ENCODE results near the gene PDZD2. TPM values are rescaled to one million over a fixed set of nuclear protein-coding genes. Genes with fewer than 3 reads are reported as not detected.

PDZD2 gene
- total RNA-seq, 1 donor from 2014 or later, result 59.4 TPM

DNA sequence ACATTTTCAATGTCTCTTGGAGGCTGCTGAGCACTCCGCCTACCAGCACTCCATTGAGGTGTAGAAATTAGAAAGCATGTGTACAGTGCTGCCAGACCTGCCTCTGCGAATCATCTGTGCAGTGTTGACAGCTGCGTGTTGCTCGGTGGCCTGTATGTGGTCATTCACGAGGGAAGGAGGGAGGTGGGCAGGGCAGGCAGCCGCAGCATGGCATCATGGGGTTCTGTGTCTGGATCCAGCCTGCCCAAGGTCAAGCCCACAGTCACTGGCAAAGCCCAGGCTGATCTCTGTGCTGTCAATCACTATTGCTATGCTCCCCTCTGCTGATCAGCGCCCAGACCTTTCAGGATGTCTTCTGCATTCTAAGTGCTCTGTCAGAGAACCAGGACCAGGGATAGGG lies 8.0 kb upstream of the PDZD2 start:
- ATAC-seq, result peak; percentile 96
- intact Hi-C loops (cut with DNase I), result no loop called here
- peak; percentile 86 for DNase-seq (ENCODE audit: missing footprints)

DNA sequence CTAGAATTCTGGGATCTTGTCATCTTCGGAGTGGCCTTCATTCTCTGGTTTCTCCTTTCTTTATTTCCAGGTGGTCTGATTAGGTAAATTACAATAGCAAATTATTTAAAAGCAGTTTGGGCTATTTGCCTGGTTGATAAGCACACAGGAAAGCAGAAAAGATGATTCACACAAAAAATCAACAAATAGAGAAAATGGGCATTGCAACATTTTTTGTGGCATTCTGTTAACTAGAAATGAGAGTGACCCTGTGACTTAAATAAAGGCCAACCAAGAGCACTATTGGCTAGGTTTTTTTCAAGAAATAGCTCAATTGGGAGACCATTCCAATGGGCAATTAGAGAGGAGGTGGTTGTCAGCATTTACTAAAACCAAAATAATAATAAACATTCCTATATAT lies 6.5 kb upstream of the PDZD2 start:
- no peak for DNase-seq (ENCODE audit: missing footprints)
- intact Hi-C loops (cut with DNase I), result no loop called here
- no peak for ATAC-seq

DNA sequence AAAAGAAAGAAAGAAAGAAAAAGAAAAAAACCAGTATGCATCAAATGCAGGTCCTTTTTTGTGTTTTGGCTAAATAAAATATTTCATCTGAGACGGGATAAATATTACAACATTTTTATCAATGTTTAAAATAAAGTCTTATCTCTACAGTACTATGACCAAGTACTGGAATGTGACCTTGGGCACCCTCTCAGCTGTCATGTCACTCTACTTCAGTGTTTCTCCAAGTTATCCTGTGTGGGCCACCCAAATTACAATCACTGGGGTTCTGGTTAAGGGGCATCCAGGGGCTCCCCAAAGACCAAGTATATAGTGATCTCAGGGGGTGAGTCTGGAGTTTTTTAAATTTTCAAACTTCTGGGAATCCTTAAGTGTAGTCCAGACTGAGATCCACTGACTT lies 3.5 kb upstream of the PDZD2 start:
- ATAC-seq (no peak), DNase-seq (ENCODE audit: missing footprints) (no peak)
- intact Hi-C loops (cut with DNase I), result loop anchor here (5.0 kb wide), 2 partner anchors 47 to 53 kb away; no protein-coding TSS in a partner anchor

DNA sequence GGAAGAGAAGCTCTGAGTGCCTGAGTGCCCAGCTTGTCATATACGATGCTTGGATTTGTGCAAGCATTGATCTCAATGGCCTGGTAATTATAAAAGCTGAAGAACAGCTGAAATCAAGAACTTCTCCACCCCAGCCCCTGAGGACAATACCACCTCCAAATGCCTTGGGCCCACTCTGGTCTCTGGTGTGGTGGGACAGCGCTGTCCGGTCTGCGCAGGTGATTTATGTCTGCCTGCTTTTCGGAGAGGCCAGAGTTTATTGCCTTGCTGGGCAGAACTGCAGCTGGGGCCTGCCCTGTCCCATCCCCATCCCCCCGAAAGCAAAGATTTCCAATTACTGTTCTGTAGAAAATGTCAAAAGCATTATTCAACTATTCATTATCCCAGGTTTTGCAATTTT lies 1.1 kb upstream of the PDZD2 start:
- no peak for ATAC-seq
- intact Hi-C loops (cut with DNase I), result loop anchor here (5.0 kb wide), 2 partner anchors 44 to 56 kb away; no protein-coding TSS in a partner anchor
- DNase-seq (ENCODE audit: missing footprints), result no peak

DNA sequence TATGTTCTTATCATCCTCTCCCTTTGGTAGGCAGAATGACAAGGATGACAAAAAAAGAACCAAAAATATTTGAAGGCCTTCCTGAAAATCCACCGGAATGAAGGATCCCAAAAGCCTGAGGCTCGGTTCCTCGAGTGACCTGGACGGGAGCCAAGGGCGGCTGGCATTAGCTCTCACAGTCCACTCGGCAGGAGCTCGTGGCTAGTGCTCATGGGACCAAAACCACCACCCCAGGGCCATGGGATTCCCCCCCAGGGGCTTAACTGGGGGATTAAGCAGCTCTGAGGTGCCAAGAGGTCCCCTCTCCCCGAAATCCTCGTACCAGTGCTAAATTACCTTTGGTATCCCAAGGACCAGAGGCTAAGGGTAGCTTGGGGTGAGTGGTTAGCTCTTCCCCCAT lies 586 bp upstream of the PDZD2 start:
- no peak for ATAC-seq
- intact Hi-C loops (cut with DNase I), result loop anchor here (5.0 kb wide), 2 partner anchors 44 to 56 kb away; no protein-coding TSS in a partner anchor
- no peak for DNase-seq (ENCODE audit: missing footprints)

DNA sequence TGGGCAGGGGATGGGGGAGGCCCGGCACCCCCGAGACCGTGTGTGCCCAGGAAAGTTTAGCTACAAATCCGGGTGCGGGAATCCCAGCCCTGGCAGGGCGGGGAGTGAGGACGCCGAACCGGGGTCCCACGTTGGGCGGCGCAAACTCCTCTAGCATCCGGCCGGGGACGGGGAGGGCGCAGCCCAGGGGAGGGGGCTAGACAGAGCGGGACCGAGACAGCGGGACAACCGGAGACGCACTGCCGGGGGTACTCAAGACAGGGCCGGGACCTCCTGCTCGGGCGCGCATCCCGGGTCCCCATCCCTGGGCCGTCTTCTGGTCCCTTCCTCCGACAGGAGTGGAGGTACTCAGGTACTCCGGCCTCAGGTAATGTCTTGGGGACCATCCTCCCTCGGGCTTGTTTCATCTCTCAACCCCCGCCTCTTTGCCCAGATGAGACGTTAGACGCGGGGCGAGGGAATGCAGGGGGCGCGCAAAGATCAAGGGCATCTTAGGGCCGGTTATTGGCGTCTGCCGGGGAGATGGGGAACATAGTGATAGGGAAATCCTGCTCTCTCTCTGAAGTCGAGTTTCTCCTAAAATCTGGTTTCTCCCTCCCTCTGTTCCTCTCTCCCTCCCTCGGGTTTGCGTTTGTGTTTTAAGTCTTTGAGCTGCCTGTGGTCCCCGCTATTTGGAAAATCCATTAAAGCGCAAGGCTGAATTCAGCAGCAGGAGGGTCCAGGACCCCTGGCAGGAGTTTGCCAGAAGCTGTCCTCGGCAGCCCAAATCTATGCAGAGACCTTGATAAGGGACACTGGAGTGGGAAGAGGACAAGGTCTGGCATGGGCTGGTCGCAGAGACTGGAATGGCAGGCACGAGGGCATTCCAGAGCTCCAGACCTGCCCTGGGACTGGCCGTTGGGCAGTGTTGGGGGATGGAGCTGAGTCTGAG lies 815 bp downstream of the PDZD2 start:
- ATAC-seq (peak; percentile 54), DNase-seq (ENCODE audit: missing footprints) (no peak)
- intact Hi-C loops (cut with DNase I), result loop anchor here (1.0 to 5.0 kb wide), 4 partner anchors 31 to 170 kb away; no protein-coding TSS in a partner anchor

DNA sequence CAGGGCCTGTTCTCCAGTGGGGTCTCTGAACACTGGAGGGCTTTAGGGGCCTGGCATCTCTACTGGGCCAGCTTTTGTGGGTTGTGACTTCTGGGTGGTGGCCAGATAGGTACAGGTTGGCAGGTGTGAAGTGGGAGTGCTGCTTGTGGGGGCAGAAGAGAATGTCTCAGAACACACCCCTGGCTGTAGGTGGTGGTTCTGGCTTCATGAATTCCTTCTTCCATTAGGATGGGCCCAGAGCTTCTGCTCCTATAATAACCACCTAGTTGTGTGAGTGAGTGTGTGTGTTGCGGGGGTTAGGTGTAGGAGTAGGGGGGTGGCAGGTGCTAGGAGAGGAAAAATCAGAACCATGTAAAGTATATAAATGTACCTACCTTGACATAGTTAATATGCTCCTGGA lies 1.6 kb downstream of the PDZD2 start:
- ATAC-seq (no peak), DNase-seq (ENCODE audit: missing footprints) (no peak)
- intact Hi-C loops (cut with DNase I), result loop anchor here (2.0 kb wide), 1 partner anchor 30 kb away; no protein-coding TSS in a partner anchor

DNA sequence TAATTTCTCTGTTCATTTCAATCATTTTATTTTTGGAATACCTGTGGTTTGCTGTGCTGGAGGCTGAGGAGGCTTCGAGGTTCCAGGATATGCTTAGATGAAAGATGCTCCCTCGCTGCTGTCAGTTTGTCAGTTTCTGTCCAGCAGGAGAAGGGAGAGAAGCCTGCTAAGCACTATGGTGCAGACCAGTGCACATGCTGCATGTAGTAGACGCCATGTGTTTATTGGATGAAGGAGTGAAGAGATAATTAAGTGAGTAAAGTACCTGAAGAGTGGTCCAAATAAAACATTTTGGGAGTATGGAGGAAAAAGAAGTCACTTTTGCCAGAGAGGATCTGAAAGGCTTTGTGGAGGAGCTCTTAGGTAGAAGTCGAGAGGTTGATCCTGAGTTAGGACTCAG lies 2.1 kb downstream of the PDZD2 start:
- ATAC-seq (no peak), DNase-seq (ENCODE audit: missing footprints) (no peak)
- intact Hi-C loops (cut with DNase I), result loop anchor here (2.0 kb wide), 1 partner anchor 30 kb away; no protein-coding TSS in a partner anchor

DNA sequence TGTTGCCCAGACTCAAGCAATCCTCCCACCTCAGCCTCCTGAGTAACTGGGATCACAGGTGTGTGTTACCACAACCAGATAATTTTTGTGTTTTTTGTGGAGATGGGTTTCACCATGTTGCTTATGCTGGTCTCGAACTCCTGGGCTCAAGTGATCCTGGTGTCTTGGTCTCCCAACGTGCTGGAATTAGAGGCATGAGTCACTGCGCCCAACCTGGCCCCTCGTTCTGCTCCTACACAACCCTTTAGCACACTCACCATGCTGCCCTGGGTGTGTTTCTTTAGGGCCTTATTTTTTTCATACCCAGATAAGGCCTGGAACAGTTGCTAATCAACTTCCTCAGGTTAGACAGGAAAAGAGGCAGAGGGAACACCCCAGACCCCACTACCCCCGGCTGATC lies 2.6 kb downstream of the PDZD2 start:
- DNase-seq (ENCODE audit: missing footprints), result no peak
- no peak for ATAC-seq
- intact Hi-C loops (cut with DNase I), result loop anchor here (2.0 kb wide), 1 partner anchor 29 kb away; no protein-coding TSS in a partner anchor

DNA sequence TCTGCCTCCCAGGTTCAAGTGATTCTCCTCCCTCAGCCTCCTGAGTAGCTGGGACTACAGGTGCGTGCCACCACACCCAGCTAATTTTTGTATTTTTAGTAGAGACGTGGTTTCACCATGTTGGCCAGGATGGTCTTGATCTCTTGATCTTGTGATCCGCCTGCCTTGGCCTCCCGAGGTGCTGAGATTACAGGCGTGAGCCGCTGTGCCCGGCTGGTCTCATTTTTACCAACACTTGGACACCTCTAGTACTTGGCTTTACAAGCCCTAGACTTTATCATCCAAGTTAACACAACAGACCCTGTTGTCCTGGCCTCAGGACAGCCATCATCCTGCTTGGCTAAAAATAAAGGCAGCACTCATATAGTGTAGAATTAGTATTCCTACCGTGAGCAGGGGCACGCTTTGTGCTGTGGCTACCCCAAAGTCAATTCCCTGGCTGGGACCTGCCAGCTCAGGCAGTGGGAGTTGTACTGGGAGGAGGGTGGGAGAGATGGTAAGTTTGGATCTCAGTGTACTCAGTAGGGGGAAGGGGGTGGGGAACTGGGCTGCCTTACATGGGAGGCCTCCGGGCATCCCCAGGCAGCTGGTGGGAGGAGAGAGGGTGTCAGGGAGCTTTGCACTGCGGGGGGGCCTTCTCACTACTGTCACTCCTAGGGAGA lies 6.6 kb downstream of the PDZD2 start:
- intact Hi-C loops (cut with DNase I), result no loop called here
- DNase-seq (ENCODE audit: missing footprints) (no peak), ATAC-seq (peak; percentile 85)

DNA sequence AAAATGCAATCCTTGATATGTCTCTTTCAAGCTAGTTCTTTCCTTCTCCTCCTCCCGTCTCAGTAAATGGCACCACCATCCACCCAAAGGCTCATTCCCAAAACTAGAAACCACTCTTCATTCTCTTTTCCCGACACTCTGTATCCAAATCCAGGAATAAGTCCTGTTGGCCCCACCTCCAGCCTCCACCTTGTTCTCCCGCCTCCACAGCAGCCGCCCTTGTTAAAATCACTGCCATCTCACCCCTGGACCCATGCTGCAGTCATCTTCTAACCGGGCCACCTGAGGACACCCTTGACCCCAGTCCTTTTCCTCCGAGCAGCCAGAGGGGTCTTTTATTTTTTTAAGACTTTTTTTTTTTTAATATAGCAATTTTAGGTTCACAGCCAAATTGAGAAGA lies 9.4 kb downstream of the PDZD2 start:
- intact Hi-C loops (cut with DNase I), result loop anchor here (2.0 kb wide), 1 partner anchor 158 kb away; no protein-coding TSS in a partner anchor
- DNase-seq (ENCODE audit: missing footprints), result no peak
- no peak for ATAC-seq

DNA sequence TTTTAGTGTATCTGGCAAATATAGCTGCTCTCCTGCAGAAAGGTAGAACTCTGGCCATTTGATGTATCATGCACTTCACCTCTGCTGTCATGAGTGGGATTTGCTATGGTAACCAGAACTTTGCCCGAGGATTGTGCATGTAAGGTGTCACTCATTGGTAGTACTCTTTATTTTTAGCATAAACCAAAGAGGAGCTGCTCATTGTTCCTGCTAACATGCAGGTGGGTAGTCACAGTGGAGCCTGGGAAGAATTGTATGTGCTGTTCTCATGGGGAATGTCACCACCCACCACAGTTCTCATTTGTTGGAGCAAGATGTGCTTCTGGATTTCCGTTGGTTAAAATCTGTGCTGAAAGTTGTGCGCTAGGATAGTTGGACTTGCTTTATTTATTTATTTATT lies 12.3 kb downstream of the PDZD2 start:
- intact Hi-C loops (cut with DNase I), result no loop called here
- DNase-seq (ENCODE audit: missing footprints), result no peak
- peak; percentile 37 for ATAC-seq

DNA sequence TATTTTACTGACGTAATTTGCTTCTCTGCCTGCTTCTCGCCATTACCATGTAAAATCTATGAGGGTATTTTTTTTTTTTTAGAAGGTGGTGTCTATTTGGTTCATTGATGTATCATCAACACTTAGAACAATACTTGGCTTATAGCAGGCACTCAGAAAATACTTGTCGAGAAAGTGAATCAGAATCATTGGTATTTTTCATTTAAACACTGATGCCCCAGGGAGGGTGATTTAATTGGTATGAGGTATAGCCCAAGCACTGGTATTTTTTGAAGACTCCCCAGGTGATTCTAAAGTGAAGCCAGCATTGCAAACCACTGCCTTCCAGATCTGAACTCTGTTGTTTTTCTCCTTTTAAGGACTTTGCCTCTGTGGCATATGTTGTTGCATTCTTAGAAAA lies 16.6 kb downstream of the PDZD2 start:
- intact Hi-C loops (cut with DNase I), result no loop called here
- DNase-seq (ENCODE audit: missing footprints), result no peak
- ATAC-seq, result no peak

DNA sequence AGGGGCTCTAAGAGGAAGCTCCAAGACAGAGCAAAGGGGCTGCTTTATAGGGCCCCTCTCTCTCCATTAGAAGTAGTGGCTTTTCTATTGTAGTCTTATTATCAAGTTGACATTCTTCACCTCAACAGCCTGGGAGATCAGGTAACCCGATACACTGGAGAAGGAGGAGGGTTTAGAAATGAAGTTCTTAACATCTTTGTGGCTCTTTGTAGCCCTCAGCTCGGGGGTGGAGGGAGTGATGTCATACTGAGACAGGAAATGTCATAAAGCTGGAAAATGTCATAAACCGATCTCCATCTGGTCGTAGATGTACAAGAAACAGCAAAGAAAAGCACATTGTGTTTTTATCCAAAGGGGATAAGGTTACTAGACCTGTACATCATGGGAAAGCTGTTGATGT lies 17.9 kb downstream of the PDZD2 start:
- intact Hi-C loops (cut with DNase I), result no loop called here
- no peak for DNase-seq (ENCODE audit: missing footprints)
- no peak for ATAC-seq

DNA sequence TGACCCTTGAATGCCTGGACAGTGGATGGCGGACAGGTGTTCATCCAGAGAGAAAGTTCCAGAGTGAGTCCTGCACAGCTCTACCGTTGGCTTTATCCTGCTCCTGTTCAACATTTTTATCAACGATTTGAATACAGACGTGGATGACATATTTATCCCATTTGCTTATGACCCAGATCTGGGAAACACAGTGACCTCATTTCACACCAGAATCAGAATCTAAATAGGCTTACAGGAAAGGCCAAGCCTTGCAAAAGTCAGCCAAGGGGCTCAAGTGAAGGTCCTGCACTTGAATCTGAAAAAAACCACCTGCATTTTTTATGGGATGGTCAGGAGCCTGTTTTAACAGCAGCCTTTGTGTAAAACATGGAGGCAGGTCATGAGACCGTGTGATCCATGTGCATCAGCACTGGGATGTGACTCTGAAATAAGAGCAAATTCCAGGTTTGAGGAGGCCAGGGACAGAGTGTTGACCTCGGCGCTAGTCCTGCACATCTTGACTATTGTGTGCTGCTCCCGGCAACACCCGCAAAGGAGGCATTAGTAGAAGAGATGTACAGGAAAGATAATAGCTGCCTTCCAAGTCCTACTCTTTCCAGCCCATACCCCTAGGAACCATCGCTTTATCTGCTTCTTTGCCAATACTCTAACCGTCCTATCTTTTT lies 18.5 kb downstream of the PDZD2 start:
- intact Hi-C loops (cut with DNase I), result no loop called here
- no peak for DNase-seq (ENCODE audit: missing footprints)
- ATAC-seq, result peak; percentile 27

DNA sequence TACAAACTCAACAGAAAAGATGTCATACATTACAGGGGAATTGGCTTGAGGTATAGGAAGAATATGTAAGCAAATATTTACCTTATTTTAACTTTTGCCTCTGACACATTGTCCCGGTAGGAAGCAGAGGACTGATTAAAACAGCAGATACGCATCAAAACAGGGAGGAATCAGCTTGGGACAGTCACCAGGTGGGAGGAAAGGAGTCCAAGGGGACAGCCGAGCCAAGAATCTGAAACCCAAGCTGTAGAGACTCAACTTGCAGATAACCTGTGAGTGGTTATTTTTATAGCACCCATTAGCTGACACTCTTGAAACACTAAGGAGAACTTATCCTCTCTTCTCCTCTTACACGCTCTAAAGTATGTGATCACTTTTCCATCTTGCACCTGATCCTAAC lies 22.3 kb downstream of the PDZD2 start:
- DNase-seq (ENCODE audit: missing footprints) (no peak), ATAC-seq (no peak)
- intact Hi-C loops (cut with DNase I), result no loop called here

DNA sequence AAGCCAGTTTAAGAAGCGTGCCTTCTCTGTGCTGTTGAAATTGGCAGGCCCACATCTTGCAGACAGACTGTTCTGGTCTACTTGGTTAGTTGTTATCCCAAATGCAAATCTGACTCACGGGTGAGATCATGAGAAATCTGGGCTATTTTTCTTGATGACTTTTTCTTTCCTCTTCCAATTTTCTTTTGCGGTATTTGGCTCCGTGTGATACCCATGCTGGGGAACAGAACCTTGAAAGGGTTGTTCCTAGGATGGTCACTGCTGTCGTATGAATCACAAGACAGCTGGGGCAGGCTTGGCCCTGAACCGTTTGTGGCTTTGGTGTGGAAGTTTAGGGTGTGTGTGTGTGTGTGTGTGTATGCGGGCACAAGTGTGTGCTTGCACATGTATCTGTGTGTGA lies 24.6 kb downstream of the PDZD2 start:
- DNase-seq (ENCODE audit: missing footprints) (peak; percentile 71), ATAC-seq (peak; percentile 81)
- intact Hi-C loops (cut with DNase I), result no loop called here

DNA sequence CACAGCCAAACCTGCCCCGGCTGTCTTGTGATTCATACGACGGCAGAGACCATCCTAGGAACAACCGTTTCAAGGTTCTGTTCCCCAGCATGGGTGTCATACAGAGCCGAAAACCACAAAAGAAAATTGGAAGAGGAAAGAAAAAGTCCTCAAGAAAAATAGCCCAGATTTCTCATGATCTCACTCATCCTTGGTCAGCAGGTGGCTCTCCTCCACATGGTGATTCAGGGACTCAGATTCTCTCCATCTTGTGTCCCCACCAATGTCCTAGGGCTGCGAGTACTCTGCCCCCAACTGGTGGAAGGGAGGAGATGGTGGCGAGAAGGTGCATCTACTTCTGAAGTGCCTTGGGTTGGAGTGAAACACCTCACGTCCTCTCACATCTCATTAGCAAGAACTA lies 25.6 kb downstream of the PDZD2 start:
- intact Hi-C loops (cut with DNase I), result no loop called here
- ATAC-seq, result no peak
- no peak for DNase-seq (ENCODE audit: missing footprints)

DNA sequence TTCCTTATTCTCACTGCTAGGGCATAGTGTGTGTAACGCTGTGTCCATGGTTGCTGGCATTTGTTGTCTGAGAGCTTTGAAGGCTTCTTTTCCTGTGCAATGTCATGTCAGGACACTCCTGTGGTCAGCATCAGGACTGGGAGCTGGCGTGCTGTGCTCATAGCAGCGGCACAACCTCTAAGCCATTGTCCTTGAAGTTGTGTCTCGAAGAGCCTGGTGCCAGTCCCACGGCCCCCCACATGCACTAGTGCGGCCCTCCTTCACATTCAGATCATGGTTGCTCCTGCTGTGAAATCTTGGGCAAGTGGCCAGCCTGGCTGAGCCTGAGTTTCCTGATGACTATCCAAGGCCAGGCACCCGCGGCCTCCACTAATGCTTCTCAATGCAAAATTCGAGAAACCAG lies 32.4 kb downstream of the PDZD2 start:
- intact Hi-C loops (cut with DNase I), result loop anchor here (2.0 kb wide), 1 partner anchor 31 kb away; no protein-coding TSS in a partner anchor
- peak; percentile 87 for ATAC-seq
- peak; percentile 71 for DNase-seq (ENCODE audit: missing footprints)
